ENCODE measurements around the gene DUSP6. TPM values are rescaled to one million over a fixed set of nuclear protein-coding genes. Genes with fewer than 3 reads are reported as not detected.

Gene DUSP6
- total and polyA plus RNA-seq, 2 of the 13 experiments (the other 11 are each of a cell fraction or from before 2014, with no cell fraction given), result 40.9 to 161 TPM

DNA sequence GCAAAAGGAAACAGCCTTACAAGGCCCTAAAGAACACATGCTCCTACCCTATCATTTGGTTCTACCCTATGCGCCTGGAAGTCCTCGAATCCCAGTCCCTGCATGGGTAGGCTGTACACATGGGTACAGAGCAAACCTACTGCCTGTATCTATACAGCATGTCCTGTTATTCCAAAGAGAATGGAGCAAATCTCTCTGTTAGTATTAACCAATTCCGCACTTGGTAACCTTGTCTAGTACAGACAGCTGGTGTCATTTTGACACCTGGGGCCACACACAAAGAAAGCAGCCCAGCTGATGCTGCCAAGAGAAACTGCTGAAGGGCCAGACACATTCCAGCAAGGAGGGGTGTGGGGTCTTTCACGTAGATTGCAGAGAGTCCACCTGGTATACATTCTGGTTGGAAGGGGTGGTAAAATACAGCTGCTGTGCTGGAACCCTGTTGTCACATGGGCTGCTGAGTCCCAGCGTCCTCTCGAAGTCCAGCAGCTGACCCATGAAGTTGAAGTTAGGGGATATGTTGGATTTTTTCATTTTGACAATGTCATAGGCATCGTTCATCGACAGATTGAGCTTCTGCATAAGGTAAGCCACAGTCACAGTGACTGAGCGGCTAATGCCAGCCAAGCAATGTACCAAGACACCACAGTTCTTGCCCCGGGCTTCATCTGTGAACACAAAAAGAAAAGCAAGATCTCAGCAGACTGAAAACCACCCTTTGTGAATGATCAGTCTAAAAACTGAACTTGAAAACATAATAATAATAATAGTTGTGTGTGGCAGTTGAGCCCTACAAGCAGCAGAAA is 3.2 kb downstream of the DUSP6 start (continued):
- TF ChIP-seq, protein P1, sequence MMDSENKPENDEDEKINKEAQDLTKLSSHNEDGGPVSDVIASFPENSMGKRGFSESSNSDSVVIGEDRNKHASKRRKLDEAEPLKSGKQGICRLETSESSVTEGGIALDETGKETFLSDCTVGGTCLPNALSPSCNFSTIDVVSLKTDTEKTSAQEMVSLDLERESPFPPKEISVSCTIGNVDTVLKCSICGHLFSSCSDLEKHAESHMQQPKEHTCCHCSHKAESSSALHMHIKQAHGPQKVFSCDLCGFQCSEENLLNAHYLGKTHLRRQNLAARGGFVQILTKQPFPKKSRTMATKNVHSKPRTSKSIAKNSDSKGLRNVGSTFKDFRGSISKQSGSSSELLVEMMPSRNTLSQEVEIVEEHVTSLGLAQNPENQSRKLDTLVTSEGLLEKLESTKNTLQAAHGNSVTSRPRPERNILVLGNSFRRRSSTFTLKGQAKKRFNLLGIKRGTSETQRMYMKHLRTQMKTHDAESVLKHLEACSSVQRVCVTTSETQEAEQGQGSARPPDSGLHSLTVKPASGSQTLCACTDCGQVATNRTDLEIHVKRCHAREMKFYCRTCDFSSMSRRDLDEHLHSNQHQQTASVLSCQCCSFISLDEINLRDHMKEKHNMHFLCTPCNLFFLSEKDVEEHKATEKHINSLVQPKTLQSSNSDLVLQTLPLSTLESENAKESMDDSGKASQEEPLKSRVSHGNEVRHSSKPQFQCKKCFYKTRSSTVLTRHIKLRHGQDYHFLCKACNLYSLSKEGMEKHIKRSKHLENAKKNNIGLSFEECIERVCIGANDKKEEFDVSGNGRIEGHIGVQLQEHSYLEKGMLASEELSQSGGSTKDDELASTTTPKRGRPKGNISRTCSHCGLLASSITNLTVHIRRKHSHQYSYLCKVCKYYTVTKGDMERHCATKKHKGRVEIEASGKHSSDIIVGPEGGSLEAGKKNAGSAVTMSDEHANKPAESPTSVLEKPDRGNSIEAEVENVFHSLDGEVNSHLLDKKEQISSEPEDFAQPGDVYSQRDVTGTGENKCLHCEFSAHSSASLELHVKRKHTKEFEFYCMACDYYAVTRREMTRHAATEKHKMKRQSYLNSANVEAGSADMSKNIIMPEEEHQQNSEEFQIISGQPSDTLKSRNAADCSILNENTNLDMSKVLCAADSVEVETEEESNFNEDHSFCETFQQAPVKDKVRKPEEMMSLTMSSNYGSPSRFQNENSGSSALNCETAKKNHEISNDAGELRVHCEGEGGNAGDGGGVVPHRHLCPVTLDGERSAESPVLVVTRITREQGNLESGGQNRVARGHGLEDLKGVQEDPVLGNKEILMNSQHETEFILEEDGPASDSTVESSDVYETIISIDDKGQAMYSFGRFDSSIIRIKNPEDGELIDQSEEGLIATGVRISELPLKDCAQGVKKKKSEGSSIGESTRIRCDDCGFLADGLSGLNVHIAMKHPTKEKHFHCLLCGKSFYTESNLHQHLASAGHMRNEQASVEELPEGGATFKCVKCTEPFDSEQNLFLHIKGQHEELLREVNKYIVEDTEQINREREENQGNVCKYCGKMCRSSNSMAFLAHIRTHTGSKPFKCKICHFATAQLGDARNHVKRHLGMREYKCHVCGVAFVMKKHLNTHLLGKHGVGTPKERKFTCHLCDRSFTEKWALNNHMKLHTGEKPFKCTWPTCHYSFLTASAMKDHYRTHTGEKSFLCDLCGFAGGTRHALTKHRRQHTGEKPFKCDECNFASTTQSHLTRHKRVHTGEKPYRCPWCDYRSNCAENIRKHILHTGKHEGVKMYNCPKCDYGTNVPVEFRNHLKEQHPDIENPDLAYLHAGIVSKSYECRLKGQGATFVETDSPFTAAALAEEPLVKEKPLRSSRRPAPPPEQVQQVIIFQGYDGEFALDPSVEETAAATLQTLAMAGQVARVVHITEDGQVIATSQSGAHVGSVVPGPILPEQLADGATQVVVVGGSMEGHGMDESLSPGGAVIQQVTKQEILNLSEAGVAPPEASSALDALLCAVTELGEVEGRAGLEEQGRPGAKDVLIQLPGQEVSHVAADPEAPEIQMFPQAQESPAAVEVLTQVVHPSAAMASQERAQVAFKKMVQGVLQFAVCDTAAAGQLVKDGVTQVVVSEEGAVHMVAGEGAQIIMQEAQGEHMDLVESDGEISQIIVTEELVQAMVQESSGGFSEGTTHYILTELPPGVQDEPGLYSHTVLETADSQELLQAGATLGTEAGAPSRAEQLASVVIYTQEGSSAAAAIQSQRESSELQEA (CRISPR knock-in tag; IDR thresholded peaks at IDR 0.05; ENCODE audit: not compliant biosample characterization), result no peak
- TF ChIP-seq, protein P2, sequence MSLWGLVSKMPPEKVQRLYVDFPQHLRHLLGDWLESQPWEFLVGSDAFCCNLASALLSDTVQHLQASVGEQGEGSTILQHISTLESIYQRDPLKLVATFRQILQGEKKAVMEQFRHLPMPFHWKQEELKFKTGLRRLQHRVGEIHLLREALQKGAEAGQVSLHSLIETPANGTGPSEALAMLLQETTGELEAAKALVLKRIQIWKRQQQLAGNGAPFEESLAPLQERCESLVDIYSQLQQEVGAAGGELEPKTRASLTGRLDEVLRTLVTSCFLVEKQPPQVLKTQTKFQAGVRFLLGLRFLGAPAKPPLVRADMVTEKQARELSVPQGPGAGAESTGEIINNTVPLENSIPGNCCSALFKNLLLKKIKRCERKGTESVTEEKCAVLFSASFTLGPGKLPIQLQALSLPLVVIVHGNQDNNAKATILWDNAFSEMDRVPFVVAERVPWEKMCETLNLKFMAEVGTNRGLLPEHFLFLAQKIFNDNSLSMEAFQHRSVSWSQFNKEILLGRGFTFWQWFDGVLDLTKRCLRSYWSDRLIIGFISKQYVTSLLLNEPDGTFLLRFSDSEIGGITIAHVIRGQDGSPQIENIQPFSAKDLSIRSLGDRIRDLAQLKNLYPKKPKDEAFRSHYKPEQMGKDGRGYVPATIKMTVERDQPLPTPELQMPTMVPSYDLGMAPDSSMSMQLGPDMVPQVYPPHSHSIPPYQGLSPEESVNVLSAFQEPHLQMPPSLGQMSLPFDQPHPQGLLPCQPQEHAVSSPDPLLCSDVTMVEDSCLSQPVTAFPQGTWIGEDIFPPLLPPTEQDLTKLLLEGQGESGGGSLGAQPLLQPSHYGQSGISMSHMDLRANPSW (CRISPR knock-in tag; IDR thresholded peaks at IDR 0.05; ENCODE audit: borderline replicate concordance), result no peak
- TF ChIP-seq, protein P3, sequence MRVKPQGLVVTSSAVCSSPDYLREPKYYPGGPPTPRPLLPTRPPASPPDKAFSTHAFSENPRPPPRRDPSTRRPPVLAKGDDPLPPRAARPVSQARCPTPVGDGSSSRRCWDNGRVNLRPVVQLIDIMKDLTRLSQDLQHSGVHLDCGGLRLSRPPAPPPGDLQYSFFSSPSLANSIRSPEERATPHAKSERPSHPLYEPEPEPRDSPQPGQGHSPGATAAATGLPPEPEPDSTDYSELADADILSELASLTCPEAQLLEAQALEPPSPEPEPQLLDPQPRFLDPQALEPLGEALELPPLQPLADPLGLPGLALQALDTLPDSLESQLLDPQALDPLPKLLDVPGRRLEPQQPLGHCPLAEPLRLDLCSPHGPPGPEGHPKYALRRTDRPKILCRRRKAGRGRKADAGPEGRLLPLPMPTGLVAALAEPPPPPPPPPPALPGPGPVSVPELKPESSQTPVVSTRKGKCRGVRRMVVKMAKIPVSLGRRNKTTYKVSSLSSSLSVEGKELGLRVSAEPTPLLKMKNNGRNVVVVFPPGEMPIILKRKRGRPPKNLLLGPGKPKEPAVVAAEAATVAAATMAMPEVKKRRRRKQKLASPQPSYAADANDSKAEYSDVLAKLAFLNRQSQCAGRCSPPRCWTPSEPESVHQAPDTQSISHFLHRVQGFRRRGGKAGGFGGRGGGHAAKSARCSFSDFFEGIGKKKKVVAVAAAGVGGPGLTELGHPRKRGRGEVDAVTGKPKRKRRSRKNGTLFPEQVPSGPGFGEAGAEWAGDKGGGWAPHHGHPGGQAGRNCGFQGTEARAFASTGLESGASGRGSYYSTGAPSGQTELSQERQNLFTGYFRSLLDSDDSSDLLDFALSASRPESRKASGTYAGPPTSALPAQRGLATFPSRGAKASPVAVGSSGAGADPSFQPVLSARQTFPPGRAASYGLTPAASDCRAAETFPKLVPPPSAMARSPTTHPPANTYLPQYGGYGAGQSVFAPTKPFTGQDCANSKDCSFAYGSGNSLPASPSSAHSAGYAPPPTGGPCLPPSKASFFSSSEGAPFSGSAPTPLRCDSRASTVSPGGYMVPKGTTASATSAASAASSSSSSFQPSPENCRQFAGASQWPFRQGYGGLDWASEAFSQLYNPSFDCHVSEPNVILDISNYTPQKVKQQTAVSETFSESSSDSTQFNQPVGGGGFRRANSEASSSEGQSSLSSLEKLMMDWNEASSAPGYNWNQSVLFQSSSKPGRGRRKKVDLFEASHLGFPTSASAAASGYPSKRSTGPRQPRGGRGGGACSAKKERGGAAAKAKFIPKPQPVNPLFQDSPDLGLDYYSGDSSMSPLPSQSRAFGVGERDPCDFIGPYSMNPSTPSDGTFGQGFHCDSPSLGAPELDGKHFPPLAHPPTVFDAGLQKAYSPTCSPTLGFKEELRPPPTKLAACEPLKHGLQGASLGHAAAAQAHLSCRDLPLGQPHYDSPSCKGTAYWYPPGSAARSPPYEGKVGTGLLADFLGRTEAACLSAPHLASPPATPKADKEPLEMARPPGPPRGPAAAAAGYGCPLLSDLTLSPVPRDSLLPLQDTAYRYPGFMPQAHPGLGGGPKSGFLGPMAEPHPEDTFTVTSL (CRISPR knock-in tag; IDR thresholded peaks at IDR 0.05; ENCODE audit: borderline replicate concordance), result no peak
- TF ChIP-seq NR3C1 (CRISPR knock-in tag; IDR thresholded peaks at IDR 0.05), result no peak
- no peak for TF ChIP-seq ZNF317 (CRISPR knock-in tag; IDR thresholded peaks at IDR 0.05)
- peak; percentile 74; the same call in 1 of the 2 replicates for TF ChIP-seq POLR2G (IDR thresholded peaks at IDR 0.05; ENCODE audit: low read depth, low read length)
- peak; percentile 24; the same call in 1 of the 2 replicates for TF ChIP-seq ZNF563 (CRISPR knock-in tag; IDR thresholded peaks at IDR 0.05)
- peak; percentile 31; the same call in 1 of the 2 replicates for TF ChIP-seq ZNF878 (CRISPR knock-in tag; IDR thresholded peaks at IDR 0.05)
- no peak for TF ChIP-seq NFE2 (CRISPR knock-in tag; IDR thresholded peaks at IDR 0.05)
- no peak for TF ChIP-seq FOSL2 (CRISPR knock-in tag; IDR thresholded peaks at IDR 0.05)
- TF ChIP-seq ZNF703 (CRISPR knock-in tag; IDR thresholded peaks at IDR 0.05; ENCODE audit: borderline replicate concordance), result no peak
